Activated CD8-positive, alpha-beta memory T cell treated with anti-CD3 and anti-CD28 coated beads, Interleukin-2, amount 50 U/mL, for 1 hour (primary cell): ENCODE data around the gene KAZN.

Experiments
- DNase-seq: peaks from one replicate; pipeline ENCODE4 v3.0.0-alpha.2; 2020; ENCODE audit errors: extremely low read depth

Gene KAZN

DNA sequence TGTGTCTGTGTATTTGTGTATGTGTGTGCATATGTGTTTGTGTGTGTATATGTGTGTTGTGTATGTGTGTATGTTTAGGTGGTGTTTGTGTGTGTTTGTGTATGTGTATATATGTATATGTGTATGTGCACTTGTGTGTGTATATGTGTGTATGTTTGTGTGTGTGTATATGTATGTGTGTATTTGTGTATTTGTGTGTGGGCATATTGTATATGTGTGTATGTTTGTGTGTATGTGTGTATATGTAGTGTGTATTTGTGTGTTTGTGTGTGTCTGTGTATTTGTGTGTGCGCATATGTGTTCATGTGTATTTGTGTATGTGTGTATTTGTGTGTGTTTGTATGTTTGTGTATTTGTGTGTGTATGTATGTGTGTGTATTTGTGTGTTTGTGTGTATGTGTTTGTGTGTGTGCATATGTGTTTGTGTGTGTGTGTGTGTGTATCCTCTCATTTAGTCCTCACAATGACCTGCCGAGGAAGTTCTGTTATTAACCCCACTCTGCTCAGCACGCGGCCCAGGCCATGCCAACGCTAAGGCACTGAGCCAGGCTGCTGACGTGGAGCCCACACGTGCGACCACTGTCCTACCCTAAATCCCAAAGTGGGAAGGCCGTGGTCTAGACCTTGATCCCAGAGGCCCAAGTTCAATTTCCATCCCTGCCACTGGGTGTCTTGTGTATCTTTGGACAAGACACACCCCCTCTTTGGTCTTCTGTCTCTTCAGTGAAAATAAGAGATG, 511.8 kb downstream of the KAZN start:
- no peak for DNase-seq

DNA sequence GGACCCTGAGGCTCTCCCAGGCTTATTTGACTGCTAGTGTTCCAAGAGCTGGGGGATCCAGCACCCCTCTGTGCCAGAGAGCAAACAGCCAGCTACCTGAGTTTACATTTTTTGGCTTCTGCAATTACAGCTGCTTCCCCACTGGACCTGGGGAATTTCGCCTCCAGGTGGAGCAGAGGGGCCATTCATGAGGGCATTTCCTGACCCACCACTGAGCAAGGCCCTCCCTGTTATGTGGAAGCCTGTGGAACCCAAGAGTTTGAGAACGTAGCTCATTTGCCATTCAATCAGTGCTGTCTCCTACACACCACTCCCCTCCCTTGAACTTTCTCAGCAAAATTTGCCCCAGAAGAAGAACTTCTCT, 512.4 kb downstream of the KAZN start:
- DNase-seq: no peak

DNA sequence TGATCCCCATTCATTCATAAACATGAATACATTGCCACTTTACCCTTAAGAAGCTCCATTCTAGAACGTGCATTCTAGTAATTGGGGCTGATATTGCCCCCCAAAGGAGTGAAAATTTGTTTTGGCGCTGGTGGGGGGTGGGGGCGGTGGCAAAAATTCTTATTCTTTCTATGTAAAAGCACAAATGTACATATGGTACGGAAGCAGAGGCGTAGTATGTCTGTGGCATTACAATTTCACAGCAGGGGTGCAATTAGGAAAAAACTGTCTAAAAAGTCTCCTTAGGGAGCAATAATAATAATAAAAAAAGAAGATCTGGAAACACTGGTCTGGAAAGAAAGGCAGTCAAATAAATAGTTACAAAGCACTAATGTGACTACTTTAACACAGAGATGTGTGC, 514.7 kb downstream of the KAZN start:
- DNase-seq: no peak

DNA sequence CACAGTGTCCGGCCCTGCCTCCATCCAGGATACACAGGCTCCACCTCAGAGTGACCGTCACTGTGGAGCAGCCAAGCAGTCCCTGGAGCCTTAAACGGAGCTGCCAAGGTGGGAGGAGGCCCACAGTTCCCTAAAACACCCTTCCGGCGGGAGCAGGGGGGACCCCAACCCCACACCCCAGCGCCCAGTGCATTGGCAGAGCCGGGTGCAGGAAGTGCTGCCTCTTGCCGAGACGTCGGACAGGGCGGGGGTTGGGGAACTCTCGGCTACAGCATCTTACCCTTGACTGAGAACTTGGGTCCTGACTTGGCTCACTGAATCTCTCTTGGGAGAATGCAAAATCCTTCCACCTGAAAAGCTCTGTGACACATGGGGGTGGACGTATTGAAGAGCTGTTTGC, 516.4 kb downstream of the KAZN start:
- no peak for DNase-seq

DNA sequence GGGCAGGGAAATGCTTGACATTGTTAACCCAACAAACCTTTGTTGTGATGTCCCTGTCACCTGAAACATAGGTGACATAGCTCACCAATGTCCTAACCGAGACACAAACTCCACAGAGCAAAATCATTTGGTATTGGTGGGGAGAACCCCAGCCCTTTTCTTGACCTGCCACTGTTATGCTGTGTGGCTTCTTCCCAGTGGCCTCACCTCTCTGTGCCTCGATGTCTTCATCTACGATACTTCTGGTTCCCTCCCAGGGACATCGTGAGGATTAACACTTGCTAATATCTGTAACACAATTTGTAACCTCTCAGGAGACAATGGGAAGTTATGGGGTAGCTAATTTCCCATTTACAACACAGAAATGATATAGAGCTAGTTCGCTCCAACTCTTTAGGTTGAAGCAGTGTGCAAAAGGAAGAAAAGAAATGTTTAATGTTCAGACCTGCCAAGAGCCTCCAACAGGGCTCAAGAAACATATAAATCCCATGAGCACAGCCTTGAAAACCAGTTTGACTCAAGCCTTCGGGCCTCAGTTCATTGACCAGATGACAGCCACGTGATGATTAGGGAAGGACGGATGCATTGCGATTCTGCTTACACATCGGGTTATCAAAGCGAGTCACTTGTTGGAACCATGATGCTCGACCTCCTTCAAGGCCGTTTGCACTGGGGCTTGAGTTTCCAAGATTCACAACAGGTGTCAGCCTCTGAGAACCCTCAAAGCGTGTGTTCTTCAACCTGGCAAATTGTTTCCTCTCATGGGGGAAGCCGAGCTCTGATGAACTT, 517.3 kb downstream of the KAZN start:
- DNase-seq: no peak

DNA sequence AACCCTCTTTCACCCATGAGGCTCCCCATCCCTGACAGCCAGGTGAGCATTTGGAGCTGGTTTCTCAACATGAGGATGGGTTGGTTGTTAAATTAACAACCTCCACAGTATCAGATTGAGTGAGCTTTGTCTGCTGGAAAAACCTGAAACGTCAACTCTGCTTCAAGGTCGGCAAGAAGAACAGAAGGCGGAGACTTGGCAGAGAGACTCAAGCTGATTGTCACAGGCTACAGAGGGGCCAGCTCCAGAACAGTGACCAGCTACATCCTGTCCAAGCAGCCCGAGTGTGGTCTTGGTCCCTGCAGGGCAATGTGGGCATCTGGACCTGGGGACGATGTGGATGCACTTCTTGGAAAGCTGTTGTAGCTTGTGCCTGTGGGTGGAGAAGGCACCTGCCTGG, 518.5 kb downstream of the KAZN start:
- DNase-seq: no peak

DNA sequence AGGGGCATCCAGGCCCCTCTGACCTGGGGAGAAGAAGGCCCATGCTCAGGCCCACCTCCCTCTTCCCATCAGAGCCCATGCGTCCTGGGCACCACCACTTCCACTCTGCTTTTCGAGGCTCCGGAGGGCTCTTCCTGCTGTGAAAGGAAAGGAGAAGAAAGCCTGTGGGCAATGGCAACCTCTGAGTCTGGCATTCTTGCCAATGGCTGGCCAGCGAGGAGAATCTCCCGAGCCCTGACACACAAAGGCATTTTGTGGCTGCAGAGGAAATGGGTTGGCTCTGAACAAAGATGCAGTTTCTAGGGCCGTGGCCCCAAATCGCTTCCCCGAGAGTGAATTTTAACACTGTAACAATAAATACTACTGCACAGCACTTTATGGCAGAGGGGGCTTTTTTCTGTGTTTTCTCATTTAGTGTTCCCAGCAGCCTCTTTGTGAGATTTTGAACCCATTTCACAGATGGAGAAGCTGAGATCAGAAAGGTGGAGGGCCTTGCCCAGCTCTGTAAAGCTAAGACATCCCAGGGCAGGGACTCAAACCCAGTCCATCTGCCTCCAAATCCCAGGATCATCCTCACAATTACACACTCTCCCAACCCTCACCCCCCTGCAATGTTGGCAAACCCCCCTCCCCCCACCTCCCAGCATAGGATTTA, 519.3 kb downstream of the KAZN start:
- no peak for DNase-seq

DNA sequence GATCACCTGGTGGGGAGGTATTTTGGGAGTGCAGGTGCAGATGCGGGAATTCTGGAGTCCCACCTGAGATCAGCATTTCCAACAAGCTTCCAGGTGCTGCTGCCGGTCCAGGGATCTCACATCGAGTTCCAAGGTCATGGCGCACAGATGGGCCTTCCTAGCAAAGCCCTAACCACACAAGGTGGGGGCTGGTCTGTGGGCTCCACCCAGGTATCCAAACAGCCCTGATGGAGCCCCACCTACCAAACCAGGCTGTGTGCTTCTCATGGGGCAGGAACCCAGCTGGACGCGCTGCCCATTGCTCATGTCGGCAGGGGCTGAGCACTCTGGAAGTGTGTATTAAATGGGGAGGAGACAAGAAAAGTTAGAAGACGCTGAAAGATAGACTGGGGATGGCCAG, 520.1 kb downstream of the KAZN start:
- no peak for DNase-seq

DNA sequence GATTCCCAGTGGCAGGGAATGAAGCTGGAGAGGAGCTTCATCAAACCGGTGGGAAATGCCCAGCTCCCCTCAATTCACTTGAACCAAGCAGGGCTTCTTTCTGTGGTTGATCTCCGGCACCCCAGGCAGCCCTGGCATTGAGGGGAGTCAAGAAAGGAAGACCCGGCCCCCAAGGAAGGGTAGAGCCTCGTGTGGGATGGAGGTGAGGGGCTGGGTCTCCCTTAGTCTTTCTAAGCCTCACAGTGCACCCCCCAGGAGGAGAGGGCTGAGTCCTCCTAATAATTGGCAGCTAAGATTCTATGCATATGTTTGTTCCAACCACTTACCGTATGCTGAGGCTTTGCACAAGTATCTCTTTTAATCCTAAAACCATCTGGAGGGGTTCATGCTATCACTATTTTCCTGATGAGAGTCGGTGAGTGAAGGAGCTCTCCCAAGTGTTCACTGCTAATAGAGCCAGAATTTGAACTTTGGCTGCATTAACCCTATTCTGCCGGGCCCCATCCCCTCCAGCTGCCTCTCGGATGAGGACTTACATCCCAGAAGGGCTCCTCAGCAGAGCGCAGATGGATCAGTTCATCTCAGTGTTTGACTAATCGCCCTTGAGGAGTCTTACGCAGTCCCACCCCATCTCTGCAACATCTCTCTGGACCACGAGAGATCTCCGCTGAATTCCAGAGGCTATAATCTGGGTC, 521.9 kb downstream of the KAZN start:
- DNase-seq: no peak

DNA sequence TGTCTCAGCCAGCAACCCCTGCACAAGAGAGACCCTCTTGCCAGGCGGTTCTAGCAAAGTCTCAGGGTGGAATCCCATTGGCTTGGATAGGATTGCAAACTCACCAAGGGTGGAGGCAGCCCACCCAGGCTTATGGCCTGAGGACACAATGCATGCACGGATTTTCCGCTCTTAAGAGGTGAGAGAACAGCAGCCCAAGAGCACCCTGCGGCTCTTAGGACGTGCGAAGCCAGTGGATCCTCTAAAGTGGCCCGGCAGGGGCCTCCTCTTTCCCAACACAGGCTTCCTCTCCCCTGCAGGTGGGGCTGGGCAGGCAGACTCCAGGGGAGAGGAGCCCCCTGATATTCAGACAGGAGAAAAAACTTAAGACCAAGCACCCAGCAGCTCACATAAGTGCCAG, 523.8 kb downstream of the KAZN start:
- no peak for DNase-seq

DNA sequence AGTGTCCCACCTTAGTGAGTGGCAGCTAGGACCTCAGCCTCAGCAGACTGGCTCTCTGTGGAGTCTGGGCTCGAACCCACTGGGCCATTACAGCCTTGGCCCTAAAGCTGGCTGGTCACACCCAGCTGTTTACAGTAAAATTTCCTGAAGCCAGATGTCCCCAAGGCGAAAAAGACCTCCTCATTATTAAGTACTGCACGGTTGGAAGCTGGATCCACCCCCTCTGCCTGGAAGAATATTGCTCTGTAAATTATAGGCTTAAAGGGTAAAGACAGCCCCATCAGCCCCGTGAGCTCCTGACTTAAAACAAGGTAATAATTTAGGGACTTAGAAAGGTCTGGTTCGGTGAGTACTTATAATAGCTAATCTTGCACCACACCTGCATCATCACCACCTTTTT, 524.8 kb downstream of the KAZN start:
- DNase-seq: no peak

DNA sequence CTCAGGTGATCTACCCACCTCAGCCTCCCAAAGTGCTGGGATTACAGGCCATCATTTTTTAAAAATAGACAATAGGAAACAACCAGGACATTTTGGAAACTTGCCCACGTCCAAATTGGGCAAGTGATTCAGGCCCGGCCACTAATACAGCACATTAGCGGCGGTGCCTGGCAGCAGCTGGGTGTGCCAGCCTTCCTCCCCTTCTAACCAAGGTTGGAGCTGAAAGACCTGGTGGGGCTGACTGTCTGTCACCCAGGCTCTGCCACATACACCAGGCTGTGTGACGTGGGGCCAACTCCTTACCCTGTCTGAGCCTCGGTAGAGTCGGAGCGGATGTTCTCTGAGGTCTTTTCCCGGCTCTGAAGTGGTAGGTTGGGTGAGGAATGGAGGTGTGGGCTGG, 525.4 kb downstream of the KAZN start:
- no peak for DNase-seq

DNA sequence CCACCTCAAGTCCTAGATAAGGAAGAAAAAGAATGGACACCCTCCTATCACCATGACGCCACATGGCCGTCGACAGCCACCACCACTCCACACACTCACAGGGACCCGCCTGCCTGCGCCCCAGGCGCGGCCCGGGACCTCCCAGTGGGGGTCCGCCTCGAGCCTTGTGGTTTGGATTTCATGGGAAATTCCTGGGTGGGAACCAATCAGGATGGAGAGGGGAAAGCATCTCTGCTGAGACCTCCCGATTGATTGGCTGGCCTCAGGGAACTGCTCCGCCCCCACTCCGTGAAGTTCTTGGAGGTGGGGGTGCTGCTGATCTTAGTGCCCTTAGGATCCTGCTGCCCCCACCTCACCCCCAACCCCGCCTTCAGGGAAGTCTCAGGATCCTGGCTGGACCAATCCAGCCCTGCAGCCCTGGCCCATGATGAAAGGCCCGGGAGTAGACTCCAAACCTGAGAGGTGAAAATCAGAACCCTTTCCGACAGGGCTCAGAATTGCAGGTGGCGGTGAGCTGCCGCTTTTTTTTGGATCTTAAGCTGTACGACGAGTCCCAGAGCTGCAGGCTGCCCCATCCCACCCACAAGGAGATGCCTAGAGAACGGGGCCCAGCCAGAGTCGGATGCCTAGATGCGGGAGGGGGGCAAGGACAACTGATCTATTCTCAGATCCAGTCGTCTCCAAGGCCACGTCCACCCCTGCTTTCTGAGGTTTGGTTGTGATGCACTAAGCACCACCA, 526.0 kb downstream of the KAZN start:
- DNase-seq: no peak

DNA sequence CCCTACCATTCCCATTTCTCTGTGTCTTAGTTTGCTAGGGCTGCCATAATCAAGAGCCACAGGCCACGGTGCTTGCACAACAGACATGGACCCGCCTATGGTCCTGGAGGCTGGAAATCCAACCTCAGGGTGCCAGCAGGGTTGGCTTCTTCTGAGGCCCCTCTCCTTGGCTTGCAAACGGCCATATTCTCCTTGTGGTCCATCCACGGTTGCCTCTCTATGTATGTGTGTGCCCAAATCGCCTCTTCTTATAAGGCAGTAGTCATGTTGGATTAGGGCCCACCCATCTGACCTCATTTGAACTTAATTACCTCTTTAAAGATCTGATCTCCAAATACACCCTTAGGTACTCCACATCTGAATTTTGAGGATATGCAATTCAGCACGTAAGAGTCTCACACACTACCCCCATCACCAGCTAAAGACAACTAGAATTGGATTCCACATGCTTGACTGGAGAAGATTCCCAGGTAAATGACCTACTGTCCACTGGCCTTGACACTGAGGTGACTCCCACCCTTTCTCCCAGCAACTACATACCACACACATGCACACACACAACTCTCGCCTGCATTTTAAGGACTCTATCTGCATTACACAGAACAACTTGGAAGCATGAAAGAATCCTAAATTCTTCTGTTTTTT, 526.7 kb downstream of the KAZN start:
- DNase-seq: no peak

DNA sequence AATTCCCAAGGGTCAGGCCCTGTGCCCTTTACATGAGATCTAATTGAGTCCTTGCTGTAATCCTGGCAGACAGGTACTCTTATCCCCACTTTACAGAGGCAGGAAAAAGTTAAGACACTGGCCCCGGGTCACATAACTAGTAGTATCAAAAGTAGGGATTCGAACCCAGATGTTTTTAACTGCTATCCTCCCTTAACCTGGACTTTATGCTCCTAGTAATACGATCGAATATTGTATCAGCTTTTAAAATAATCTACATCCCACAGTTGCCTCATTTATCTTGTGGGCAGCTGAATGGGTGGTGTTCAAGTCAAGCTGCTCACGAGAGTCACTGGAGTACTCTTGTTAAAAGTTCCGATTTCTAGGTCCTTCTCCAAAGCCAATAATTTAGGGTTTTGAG, 529.6 kb downstream of the KAZN start:
- DNase-seq: no peak

DNA sequence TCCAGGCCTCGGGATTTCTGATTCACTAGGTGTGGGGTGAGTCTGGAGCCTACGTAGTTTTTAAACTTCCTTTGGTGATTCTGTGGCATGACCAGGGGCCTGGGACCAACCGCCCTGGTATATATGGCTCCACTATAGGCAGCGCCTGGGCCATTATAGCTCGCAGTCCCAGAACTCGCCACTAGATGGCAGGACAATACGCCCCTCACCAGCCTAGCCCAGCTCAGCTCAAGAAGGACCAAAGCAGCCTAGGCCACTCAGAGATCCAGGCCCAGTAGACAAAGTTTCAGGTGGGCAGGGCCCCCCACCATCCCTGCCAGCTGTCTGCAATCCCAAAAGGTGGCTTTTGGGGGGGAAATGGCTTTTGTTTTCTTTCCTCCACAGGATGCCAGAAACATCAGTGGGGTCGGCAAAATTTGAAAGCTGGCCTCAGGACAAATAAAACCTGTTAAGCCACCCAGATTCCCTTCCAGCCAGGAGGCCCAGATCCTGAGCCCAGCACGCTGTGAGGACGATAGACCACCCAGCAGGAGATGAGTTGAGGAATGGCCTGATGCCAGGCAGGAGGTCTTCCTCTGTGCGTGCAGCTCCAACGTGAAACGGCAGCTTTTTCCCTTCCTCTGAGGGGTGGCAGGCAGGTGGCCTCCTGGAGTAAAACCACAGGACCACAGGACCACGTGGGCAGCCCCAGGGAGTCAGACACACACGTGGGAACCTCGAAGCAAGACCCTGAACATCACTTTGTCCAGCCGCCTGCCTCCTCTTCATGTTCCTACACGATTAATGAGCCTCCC, 530.2 kb downstream of the KAZN start:
- DNase-seq: peak; percentile 13

DNA sequence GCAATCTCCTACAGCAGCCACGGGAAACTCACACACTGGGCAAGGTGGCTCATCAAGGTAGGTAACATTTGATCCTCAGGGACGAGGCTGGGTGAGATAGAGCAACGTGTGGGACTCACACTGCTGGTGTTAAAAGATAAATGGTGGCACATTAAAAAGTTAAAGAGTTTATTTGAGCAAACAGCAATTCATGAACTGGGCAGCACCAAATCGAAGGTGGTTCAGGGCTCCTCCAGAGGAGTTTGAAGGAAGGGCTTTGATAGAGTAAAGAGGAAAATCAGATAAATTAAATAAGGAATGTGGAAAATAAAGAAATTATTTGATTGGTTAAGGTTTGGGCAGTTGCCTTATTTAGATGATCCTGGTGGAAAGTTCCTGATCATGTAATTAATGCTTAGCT, 531.5 kb downstream of the KAZN start:
- no peak for DNase-seq

DNA sequence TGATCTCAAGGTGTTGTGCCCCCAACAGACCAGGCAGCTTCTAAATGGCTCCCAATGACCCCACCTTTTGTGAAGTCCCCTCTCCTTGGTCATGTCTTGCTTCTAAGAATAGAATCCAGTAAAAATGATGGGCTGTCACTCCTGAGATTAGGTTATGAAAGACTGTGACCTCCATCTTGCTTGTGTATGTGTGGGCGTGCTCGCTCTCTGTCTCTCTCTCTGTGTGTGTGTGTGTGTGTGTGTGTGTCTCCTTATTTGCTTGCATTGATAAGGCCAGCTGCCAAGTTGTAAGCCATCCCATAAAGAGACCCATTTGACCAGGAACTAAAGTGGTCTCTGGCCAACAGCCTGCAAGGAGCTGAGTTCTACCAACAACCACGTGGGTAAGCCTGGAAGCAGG, 532.1 kb downstream of the KAZN start:
- no peak for DNase-seq

DNA sequence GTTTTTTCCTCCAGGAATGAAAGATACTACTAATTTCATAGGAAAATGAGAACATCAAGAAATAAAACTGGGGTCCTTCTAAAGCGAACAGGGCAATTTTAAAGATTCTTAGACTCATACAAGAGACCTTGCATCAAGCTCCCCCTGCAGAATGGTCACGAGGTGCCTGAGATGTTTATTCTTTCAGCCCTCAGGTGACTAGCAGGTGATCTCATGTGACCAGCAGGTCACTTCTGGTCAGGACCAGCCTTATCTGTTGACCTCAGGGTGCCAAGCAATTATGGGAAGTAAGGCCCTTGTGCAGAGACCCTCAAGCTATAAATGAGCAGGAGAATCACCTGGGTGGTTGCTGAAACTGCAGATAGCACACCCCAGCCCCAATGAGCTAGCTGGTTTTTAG, 534.5 kb downstream of the KAZN start:
- no peak for DNase-seq

DNA sequence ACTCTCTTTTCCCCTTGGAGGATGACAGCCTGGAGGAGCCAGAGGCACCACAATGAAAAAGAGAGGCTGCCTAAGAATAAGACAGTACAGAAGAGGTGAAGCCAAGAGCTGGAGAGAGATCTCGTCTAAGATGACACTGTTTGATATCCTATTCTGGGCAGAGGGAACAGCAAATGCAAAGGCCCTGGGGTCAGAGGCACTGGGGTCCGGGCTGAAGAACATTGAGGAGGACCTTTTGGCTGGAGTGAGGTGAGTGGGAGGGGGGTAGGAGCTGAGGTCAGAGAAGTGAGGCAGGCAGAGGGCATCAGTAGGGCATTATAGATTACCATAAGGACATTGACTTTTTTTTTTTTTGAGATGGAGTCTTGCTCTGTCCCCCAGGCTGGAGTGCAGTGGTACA, 535.8 kb downstream of the KAZN start:
- DNase-seq: no peak
